CD4-positive, alpha-beta T cell (primary cell): ENCODE data around the gene STRN4. TPM values are rescaled to one million over a fixed set of nuclear protein-coding genes. Genes with fewer than 3 reads are reported as not detected.

Experiments used
- ATAC-seq: fragments of 200-7000 bp; cut with Tn5 transposase; one replicate; pipeline ENCODE4 v1.10.0; 2022; ENCODE audit warnings: mild to moderate bottlenecking; ENCODE audit not compliant: poor library complexity
- CTCF ChIA-PET: fragments of 350-600 bp; sonication (Branson Sonifier 250); formaldehyde crosslinking; loops from one replicate; lab custom pipeline; 2021; ENCODE audit warnings: antibody characterized with exemption, inconsistent platforms; lab: Charles Lee
- POLR2A ChIA-PET: fragments of 350-600 bp; sonication (Branson Sonifier 250); formaldehyde crosslinking; loops from one replicate; lab custom pipeline; 2021; ENCODE audit warnings: antibody characterized with exemption, inconsistent platforms; lab: Charles Lee
- DNase-seq, 14 experiments: peaks; one replicate each; pipeline ENCODE4 v3.0.0-alpha.2; 2013 to 2020; ENCODE audit warnings: mixed read lengths in 2 of 14
- H3K27ac ChIP-seq, 2 donors: one replicate each; pipeline versions ENCODE4 v1.5.1 to v1.7.0; 2013; ENCODE audit warnings: low read length in 2 of 2, low read depth in 1 of 2, mild to moderate bottlenecking in 1 of 2
- H3K27me3 ChIP-seq, 2 experiments: 1 replicate in 1 of 2; 2 replicates in 1 of 2; pipeline versions ENCODE4 v1.6.1 to v1.7.0; 2013; ENCODE audit warnings: low read length in 2 of 2, control low read depth in 1 of 2, mild to moderate bottlenecking in 1 of 2, moderate library complexity in 1 of 2; ENCODE audit not compliant: insufficient read depth in 2 of 2, control insufficient read depth in 1 of 2
- H3K36me3 ChIP-seq: one replicate; pipeline ENCODE4 v1.6.1; 2013; ENCODE audit warnings: low read length, control low read depth; ENCODE audit not compliant: insufficient read depth
- H3K4me1 ChIP-seq: one replicate; pipeline ENCODE4 v1.6.1; 2013; ENCODE audit warnings: low read length, control low read depth; ENCODE audit not compliant: insufficient read depth
- H3K4me3 ChIP-seq: one replicate; pipeline ENCODE4 v1.5.1; 2013; ENCODE audit warnings: mild to moderate bottlenecking, low read length, moderate library complexity
- H3K9me3 ChIP-seq, 2 experiments: 1 replicate in 1 of 2; 2 replicates in 1 of 2; pipeline versions ENCODE4 v1.6.1 to v1.7.0; 2013; ENCODE audit warnings: low read length in 2 of 2, mild to moderate bottlenecking in 2 of 2, control low read depth in 1 of 2, moderate library complexity in 1 of 2; ENCODE audit not compliant: control insufficient read depth in 1 of 2, insufficient read depth in 1 of 2
- H3K27ac Mint-ChIP-seq: one replicate; pipeline ENCODE4 v1.8.0; 2020; ENCODE audit warnings: mixed read lengths
- H3K27me3 Mint-ChIP-seq: one replicate; pipeline ENCODE4 v1.8.0; 2021; ENCODE audit warnings: mixed read lengths
- H3K36me3 Mint-ChIP-seq: one replicate; pipeline ENCODE4 v1.8.0; 2021; ENCODE audit warnings: low read depth, mixed read lengths
- H3K4me1 Mint-ChIP-seq: one replicate; pipeline ENCODE4 v1.8.0; 2021; ENCODE audit warnings: low read depth, mixed read lengths
- H3K4me3 Mint-ChIP-seq: one replicate; pipeline ENCODE4 v1.8.0; 2020; ENCODE audit warnings: mild to moderate bottlenecking, mixed read lengths
- H3K9me3 Mint-ChIP-seq: one replicate; pipeline ENCODE4 v1.8.0; 2020; ENCODE audit warnings: mixed read lengths
- CTCF ChIP-seq: fragments of 200-600 bp; IDR thresholded peaks from one replicate; pipeline ENCODE4 v1.8.0; 2022; ENCODE audit warnings: antibody characterized with exemption, mild to moderate bottlenecking
- intact Hi-C, 2 experiments: fragments of 100-400 bp; cut with DNase I in 1 of 2; cut with micrococcal nuclease in 1 of 2; formaldehyde crosslinking; loops; one replicate each; pipeline versions ENCODE4 v1.15.1 to v1.9.0; 2023 to 2025; cut with DNase I, micrococcal nuclease
- total RNA-seq, 174 experiments: library from RNA in 2 of 174; stranded (reverse) in 2 of 174; gene quantifications; one replicate each; pipeline ENCODE4 v1.2.3 and lab custom pipeline; 2021 to 2026

The STRN4 gene
- total RNA-seq, 2 experiments from 2014 or later = 90.0 to 94.0 TPM

DNA sequence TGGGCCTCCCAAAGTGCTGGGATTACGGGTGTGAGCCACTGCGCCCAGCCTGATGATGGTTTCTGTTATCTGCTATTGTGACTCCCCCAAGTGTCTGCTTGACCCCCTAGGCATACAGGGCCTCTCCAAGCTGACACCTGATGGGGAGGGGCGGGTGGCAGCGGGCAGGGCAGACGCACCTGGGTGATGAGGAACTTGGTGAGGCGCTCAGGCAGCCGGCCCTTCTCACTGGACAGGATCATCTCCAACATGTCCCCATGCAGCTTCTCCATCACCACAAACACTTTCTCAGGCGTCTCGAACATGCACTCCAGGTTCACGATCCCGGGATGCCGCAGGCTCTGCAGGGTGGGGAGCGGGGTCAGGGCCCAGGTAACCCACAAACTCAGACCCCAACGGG lies 56.9 kb downstream of the STRN4 start:
- POLR2A ChIA-PET = no interaction called here
- TF ChIP-seq CTCF = no peak
- ATAC-seq (no peak), DNase-seq (no peak)
- Histone ChIP-seq H3K27me3 (no peaks in the 10 kb centered on the region), H3K27ac (no peak overlapping the region), H3K36me3 (peaks cover 89% of the 10 kb centered on the region), H3K4me3 (no peak overlapping the region), H3K4me1 (no peaks in the 10 kb centered on the region), H3K9me3 (no peaks in the 10 kb centered on the region)
- H3K27ac Mint-ChIP-seq = no peak overlapping the region
- no peaks in the 10 kb centered on the region for H3K9me3 Mint-ChIP-seq
- CTCF ChIA-PET = interaction anchor here (0.7 to 1.0 kb wide), 2 partner anchors 91 to 151 kb away, joined by 3 to 4 read pairs; no protein-coding TSS in a partner anchor
- no peaks in the 10 kb centered on the region for H3K27me3 Mint-ChIP-seq
- intact Hi-C loops = no loop called here
- no peak overlapping the region for H3K4me3 Mint-ChIP-seq
- peaks cover 88% of the 10 kb centered on the region for H3K36me3 Mint-ChIP-seq
- peaks cover 4% of the 10 kb centered on the region for H3K4me1 Mint-ChIP-seq

GRCh38 chr19:46687438-46688145 lies 58.7 kb downstream of the STRN4 start:
- Mint-ChIP-seq H3K36me3 (peaks cover 86% of the 10 kb centered on the region), H3K4me1 (peaks cover 4% of the 10 kb centered on the region), H3K27me3 (no peaks in the 10 kb centered on the region), H3K27ac (peak overlapping the region; percentile 30), H3K4me3 (no peak overlapping the region), H3K9me3 (no peaks in the 10 kb centered on the region)
- Histone ChIP-seq H3K9me3 (no peaks in the 10 kb centered on the region), H3K27me3 (no peaks in the 10 kb centered on the region), H3K27ac (no peak overlapping the region), H3K4me1 (no peaks in the 10 kb centered on the region), H3K4me3 (no peak overlapping the region), H3K36me3 (peaks cover 87% of the 10 kb centered on the region)
- POLR2A ChIA-PET = interaction anchor here (1.3 to 1.4 kb wide), 2 partner anchors 9 to 41 kb away, joined by 3 to 4 read pairs; no protein-coding TSS in a partner anchor
- intact Hi-C loops = no loop called here
- no peak for TF ChIP-seq CTCF
- ATAC-seq (no peak), DNase-seq (no peak)
- CTCF ChIA-PET = no interaction called here

DNA sequence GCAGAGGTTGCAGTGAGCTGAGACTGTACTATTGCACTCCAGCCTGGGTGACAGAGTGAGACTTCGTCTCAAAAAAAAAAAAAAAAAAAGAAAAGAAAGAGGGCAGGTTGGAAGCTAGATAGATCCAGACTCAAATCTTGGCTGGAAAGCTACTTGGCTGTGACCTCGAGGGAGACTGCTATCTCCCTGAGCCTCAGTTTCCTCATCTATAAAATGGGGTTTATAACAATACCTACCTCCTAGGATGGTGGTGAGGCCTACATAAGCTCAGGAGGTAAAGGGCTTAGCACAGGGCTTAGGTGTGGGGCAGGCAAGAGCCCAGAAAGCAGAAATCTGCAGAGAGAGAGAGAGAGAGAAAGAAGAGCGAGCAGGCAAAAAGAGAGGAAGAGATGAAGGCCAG lies 61.1 kb downstream of the STRN4 start:
- TF ChIP-seq CTCF = no peak
- Mint-ChIP-seq H3K4me3 (no peak overlapping the region), H3K27ac (peak overlapping the region; percentile 21), H3K27me3 (no peaks in the 10 kb centered on the region), H3K4me1 (no peaks in the 10 kb centered on the region), H3K36me3 (peaks cover 82% of the 10 kb centered on the region), H3K9me3 (no peaks in the 10 kb centered on the region)
- POLR2A ChIA-PET = no interaction called here
- H3K27ac ChIP-seq = no peak overlapping the region
- no peaks in the 10 kb centered on the region for H3K27me3 ChIP-seq
- intact Hi-C loops = no loop called here
- CTCF ChIA-PET = interaction anchor here (0.5 to 1.4 kb wide), 2 partner anchors 71 to 755 kb away, joined by 3 to 4 read pairs; no protein-coding TSS in a partner anchor
- no peak overlapping the region for H3K4me3 ChIP-seq
- ATAC-seq (no peak), DNase-seq (no peak)
- peaks cover 79% of the 10 kb centered on the region for H3K36me3 ChIP-seq
- H3K9me3 ChIP-seq = no peaks in the 10 kb centered on the region
- H3K4me1 ChIP-seq = no peaks in the 10 kb centered on the region
